HL-60/S4 treated with retinoic acid at 250 ng/mL for 4 days and 3 days (cell line): Measurements from ENCODE around the gene MZT2A.
"Not testable (repeated sequence)": the region's sequence is repeated elsewhere in the genome, so short reads cannot be mapped to it uniquely, and the experiment has no call there.

ENCODE experiments used
- in situ Hi-C: fragments of 300-500 bp; cut with MboI; formaldehyde crosslinking; loops from 2 replicates; pipeline ENCODE4 v1.7.0; 2022; ENCODE audit warnings: low sequenced_read_pairs

Gene MZT2A

DNA sequence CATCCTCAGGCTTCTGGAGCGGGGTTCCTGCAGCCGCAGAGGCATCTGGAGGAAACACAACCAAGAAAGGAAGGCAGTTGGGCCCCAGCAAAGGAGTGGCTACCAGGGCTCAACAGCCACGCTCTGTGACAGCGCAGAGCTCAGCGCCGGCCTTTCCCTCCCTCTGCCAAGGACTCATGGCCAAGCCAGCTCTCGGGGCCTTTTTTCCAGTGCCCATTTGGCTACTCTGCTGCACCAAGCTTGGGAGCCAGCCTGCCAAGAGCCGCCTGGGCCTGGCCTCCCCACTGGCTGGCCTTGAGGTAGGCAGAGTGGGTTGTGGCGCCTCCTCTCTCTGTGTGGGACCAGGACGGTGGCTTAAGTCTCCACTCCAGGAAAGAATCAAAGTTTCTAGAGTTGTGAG, 28.3 kb upstream of the MZT2A start:
- in situ Hi-C loops: no loop called here

DNA sequence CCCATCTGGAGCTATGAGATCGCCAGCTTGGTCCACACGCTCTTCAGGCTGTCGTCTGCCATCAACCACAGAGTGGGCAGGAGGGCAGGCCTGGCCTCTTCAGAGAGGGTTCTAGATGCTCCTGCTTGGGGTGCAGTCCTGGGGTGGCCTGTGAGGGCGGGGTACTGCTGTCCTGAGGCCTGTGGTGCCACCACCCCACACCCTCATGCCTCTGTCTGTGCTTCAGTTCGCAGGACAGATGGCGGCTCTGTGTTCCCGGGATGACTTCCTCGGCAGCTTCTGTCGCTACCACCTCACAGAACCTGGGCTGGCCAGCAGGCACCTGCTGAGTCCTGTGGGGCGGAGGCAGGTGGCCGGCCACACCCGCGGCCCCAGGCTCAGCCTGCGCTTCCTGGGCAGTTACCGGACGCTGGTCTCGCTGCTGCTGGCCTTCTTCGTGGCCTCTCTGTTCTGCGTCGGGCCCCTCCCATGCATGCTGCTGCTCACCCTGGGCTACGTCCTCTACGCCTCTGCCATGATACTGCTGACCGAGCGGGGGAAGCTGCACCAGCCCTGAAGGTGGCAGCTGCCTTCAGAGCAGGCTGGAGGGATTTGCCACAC, 27.8 kb upstream of the MZT2A start:
- in situ Hi-C loops: not testable (repeated sequence)

DNA sequence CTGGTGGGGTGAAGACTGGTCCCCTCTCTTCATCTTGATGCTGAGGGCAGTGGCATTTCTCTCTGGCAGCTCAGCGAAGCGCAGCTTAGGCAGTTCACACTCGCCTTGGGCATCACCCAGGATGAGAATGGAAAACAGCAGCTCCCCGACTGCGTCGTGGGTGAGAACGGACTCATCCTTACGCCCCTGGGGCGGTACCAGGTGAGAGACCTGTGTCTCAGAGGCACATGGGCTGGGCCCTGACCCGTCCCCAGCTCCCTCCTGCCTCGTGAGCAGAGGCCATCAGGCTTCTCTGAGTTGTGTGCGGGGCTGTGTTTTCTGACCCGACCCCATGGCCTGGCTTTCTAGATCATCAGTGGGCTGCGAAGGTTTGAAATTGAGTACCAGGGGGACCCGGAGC, 27.3 kb upstream of the MZT2A start:
- in situ Hi-C loops: no loop called here

DNA sequence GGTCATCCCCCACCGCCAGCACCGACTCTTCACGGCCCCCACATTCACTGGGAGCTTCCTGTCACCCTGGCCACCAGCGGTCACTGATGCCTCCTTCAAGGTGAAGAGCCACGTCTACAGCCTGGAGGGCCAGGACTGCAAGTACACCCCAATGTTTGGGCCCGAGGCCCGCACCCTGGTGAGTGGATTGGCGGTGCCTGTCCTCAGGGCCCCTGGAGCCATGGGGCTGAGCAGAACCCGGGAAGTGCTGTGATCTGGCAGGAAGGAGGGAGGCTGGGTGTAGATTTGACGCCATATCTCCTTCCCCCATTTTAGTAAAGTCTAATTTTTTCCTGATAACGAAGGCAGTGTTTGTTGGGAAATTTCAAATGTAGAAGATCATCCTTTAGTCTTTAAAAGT, 26.3 kb upstream of the MZT2A start:
- in situ Hi-C loops: not testable (repeated sequence)

DNA sequence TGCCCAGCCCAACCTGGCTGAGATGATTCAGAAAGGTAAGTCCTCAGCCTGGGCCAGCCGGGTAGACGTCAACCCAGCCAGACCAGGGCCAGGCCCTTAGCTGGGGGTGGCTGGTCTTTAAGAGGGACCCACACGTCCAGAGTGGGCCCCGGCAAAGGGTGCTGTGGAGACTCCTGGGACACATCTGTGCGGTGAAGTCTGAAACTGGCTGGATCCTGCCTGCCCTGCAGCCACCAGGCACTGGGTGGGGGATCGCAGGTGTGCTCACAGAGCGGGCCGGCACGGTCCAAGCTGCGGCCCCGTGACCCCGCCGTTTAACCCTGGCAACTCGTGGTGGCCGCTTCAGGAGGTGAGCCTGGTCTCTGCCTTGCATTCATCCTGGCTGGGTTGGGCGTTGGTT, 25.7 kb upstream of the MZT2A start:
- in situ Hi-C loops: not testable (repeated sequence)

DNA sequence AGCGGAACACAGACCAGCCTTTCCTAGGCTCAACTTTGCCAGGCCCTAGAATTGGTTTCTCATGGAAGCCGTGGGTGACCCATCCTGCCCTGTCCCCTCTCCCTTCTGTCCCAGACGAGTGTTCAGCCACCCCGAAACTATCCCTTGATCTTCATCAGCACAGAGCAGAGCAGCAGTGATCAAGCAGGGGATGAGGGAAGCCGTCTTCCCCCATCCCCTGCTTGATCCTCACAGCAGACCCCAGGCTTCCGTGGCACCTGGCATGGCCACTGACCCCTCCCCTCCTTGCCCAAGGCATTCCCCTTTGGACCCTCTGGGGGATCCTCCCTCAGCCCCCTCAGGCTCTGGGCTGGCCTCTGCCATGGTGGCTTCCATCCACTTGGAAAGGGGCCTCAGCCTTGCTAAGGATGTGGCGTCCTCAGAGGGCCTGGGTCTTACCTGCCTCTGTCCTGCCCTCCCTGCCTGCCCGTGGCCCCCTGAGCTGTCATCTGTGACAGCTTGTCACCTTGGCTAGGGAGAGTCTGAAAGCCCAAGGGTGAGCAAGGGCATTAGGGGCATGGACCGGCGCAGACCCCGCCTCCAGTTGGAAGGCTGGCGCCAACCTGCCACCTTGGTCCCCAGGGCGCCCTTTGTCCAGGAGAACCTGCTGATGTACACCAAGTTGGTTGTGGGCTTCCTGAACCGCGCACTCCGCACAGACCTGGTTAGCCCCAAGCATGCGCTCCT, 25.1 kb upstream of the MZT2A start:
- in situ Hi-C loops: no loop called here

DNA sequence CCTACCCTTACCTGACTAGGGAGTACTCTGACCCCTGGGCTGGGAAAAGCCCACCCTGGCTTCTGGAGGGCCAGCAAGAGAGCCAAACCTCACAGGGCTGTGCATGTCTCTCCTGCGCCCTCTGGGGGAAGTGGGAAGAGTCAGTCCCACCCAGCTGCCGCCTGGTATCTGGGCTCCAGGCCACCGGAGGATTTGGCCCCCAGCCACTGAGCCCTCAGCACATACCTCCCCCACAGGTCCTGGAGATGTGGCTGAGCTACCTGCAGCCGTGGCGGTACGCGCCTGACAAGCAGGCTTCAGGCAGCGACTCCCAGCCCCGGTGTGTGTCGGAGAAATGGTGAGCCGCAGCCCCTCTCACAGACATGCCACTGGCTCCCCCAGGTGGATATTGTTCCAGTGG, 24.4 kb upstream of the MZT2A start:
- in situ Hi-C loops: not testable (repeated sequence)

DNA sequence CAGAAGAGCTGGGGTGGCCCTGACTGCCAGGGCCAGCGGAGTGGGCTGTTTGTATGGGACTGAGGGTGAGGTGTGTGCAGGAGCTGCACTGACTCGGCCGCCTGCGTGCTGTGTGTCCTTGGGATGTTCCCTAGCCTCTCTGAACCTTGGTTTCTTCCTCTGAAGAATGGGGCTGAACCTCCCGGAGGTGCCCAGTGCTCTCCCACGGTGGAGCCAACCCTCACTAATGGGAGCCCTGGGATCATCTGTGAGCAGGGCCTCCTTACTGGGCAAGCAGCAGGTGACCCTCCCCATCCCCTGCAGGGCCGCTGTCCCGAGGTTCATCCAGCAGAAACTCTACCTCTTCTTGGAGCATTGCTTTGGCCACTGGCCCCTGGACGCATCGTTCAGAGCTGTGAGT, 23.8 kb upstream of the MZT2A start:
- in situ Hi-C loops: no loop called here

DNA sequence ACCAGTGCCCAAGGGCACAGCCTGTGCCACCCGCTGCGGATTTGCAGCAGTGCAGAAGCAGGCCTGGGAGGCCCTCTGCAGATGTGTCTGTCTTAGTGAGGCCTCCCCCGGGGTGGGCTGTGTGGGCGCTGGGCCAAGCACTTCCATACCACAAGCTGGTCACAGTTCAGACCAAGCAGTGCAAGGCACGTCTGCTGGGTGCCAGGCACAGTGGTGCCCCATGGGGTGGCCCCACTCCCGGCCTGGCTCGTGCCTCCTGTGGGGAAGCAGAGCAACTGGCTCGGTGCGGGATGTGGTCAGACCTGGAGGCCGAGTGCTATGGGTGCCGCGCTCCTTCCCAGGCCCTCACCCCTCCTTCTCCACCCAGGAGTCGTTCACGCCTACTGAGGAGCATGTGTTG, 23.0 kb upstream of the MZT2A start:
- in situ Hi-C loops: not testable (repeated sequence)

DNA sequence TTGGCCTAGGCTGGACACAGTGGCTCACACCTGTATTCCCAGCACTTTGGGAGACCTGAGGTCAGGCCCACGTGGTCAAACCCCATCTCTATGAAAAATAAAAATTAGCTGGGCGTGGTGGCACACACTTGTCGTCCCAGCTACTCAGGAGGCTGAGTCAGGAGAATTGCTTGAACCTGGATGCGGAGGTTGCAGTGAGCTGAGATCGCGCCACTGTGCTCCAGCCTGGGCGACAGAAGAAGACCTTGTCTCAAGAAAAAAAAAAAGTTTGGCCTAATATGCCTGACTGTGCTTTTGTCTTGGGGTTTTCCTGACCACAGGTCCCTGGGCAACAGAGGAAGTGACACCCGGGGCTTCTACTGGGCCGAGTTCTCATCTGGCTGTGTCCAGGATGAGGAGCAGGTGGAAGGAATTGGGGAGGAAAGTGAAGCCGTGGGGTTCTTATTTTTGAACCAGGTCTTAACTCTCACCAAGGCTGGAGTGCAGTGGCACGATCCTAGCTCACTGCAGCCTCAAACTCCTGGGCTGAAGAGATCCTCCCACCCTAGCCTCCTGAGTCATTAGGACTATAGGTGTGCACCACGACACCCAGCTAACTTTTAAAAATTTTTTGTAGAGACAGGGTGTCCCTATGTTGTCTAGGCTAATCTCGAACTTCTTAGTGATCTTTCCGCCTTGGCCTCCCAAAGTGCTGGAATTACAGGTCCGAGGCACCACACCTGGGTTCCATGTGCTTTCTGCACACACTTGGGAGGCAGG, 22.4 kb upstream of the MZT2A start:
- in situ Hi-C loops: not testable (repeated sequence)

DNA sequence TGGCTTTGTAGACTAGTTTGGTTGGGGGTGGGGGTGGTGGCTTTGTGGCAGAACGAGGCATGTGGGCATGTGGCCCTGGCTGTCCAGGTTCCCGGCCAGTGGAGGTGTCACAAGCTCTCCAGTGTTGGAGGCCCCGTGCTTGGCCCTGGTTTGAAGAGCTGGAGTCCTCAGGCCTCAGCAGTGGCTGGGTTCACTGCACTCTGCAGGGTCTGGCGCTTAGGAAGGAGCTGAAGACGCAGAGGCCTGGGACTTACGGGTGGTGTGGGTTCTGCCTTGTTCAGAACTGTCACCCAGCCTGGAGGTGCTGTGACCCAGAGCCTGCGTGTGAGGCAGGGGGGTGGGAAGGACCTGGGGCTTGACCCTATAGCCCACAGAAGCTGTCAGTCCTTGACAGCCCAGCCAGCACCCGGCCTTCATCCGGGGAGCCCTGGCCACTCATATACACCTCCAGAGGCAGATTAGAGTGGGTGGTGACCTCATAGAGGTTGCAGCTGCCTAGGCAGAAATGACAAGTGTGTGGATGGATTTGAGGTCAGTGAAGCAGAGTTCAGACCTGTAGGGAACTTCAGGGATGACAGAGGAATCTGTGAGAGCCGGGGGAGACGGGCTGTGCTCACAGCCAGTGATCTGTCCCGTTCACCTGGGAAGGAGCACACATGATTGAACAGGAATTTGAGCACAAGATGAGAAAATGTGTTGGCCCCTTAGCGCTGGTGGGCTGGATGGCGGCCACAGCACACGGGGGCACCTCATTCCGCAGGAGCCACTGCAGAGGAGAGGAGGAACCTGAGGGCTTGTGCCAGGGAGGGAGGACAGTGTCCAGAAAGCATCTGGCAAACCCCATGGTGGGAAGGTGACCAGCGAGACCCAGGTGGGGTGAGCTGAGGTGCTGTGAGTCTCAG, 20.0 kb upstream of the MZT2A start:
- in situ Hi-C loops: not testable (repeated sequence)

DNA sequence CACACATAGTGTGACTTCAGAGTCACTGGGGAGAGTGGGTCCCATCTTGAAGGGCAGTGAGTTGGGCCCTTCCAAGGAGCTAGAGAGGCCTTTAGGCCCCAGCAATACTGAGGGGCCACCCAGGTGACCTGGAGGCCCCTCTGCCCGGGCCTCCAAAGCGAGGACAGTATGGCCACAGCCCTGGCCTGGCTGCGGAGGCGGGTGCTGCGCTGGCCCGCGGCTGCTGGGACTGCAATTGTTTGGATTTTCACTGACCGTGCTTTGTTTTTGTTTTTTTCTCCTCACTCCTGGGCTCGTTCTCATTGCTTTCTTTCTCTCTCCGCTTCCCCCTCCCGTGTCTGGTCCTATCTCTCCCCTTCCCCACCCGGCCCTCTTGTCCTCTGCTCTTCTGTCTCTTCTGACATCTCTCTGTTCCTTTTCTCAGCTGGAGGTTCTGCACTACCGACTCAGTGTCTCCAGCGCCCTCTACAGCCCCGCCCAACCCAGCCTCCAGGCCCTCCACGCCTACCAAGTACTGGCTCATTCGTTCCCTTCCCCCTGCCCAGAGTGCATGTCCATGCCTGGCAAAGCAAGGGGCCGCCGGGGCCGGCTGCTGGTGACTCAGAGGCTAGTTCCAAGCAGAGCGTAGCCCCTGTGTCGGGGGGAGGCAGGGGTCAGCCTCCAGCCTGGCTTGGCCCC, 19.2 kb upstream of the MZT2A start:
- in situ Hi-C loops: not testable (repeated sequence)

DNA sequence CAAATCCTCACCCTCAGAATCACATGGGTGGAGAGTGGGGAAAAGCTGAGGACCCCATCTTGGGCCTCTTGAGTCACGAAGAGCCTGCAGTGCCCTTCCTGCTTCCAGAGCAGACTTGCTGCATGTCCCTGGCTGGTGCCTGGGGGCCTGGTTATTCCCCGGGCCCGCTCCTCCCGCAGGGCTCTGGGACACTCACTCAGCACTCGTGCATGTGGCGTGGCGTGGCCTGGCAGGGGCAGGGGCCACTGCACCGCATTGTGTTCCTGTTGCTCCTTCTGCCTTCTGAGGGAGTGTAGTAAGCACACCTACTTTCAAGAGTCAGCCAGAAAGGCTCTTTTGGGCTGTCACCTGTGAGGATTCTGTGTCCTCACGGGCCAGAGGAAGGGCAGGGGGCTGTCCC, 17.4 kb upstream of the MZT2A start:
- in situ Hi-C loops: no loop called here

DNA sequence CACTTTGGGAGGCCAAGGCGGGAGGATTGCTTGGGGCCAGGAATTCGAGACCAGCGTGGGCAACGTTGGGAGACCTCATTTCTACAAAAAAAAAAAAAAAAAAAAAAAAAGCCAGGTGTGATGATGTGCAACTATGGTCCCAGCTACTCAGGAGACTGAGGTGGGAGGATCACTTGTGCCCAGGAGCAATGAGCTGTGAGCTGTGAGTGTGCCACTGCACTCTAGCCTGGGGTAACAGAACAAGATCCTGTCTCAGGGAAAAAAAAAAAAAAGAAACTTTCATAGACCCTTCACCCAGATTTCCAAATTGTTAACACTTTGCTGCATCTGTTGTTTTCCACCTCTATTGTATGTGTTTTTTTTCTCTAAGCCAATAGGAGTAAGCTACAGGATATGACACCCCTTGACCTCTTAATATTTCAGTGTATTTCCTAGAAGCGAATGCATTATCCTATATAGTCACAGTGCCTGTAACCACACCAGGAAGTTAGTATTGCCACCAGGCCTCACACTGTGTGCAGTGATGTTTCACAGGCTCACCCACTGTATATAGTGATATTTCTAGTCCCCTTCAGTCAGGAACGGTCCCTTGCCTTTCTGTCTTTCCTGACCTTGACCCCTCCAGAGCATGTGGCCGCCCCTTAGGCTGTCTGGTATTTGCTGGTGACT, 12.0 kb upstream of the MZT2A start:
- in situ Hi-C loops: not testable (repeated sequence)

DNA sequence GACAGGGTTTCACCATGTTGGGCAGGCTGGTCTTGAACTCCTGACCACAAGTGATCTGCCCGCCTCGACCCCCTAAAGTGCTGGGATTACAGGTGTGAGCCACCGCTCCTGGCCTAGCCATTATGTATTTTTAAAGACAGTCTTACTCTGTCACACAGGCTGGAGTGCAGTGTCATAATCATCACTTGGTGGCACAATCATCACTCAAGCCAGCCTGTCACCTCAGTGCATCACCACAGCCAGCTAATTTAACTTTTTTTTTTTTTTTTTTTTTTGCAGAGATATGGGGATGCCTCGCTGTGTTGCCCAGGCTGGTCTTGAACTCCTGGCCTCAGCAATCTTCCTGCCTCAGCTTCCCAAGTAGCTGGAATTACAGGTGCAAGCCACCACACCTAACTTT, 11.4 kb upstream of the MZT2A start:
- in situ Hi-C loops: not testable (repeated sequence)

DNA sequence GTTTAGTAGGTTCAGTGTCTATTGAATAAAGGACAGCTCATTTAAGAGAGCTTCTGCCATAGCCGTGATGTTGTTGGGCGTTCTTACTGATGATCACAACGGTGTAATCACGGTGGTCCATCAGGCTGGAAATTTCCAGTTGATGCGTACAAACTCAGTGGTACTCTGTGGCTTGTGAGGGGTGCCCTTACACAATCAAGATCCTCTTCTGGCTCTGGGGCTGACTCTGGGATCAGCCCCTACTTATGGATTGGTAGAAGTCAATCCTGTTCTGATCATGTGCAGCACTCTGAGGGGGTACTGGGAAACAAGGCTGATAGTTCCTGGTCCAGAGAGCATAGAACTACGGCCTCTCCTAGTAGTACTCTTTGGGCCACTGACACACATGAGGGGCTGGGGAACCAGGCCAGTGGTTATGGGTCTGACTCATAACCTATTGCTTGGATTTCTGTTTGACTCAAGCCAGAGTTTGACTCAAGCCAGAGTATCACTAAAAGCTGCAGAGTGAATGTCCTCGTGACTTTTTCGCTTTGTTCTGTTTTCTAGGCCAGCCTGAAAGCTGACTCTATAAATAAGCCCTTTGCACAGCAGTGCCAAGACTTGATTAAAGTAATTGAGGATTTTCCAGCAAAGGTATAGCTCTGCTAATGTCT, 6.2 kb upstream of the MZT2A start:
- in situ Hi-C loops: not testable (repeated sequence)

DNA sequence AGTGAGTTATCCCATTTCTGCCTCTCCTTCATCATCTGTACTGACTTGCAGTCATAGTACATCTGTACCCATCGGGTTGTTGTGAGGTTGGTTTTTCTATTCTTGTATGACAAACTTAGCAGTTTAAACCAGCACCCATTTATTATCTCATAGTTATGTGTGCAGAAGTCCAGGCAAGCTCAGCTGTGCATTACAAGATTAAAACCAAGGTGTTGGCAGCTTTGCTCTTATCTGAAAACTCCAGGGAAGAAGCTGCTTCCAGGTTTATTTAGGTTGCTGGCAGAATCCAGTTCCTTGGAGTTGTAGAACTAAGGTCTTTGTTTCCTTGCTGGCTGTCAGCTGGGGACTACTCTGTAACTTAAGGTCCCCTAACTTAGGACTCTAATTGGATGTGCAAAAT, 3.3 kb upstream of the MZT2A start:
- in situ Hi-C loops: not testable (repeated sequence)

DNA sequence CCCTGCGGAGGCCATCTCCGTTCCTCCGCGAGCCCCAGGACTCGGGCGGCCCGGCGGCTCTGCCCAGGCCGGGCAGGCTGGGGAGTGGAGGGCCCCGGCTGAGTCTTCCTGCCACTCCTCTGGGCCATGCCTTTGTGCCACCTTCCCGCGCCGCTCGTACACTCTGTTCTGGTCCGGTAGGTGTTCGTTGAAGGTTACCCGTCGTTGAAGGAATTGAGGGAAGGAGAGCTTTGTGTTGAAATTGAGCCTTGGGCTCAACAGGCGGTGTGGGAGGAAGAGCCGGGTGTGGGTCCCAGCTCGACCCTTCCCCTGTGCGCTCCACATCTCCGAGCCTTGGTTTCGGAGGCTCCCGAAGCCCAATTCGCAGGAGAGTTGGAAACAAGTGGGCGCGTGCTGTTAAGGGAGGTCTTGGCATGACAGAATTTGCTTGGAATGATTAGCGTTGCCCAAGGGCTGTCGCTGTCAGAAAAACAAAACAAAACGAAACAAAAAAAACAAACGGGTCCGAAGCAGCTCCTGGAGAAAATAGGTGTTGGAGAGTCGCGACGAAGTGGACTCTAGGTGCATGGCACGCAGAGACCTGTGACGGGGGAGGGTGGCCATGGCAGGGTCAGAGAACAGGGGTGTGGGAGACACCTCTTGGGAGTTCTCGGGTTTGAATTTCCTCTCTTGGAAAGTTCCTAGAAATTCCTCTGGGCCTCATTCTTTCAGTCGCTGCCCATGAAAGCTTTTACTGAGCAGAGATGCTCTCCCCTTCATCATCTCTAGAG, 1.2 kb upstream of the MZT2A start:
- in situ Hi-C loops: no loop called here
